NCI-H82 treated with DMSO at 0.1 percent for 48 hours (cell line): Measurements from ENCODE around the gene TSPAN11.
"Not testable (repeated sequence)": the region's sequence is repeated elsewhere in the genome, so short reads cannot be mapped to it uniquely, and the experiment has no call there.

Experiments used
- DNase-seq: peaks from one replicate; lab custom pipeline; 2025; ENCODE audit not compliant: unreplicated experiment; lab: John Stamatoyannopoulos, UW

TSPAN11 gene

GRCh38 chr12:31000751-31001150 is 74.2 kb downstream of the TSPAN11 start:
- DNase-seq: no peak

- no peak for DNase-seq
Observed at GRCh38 chr12:31001581-31002360, 75.2 kb downstream of the TSPAN11 start.

- DNase-seq: no peak
Observed at GRCh38 chr12:31002361-31002725, 75.8 kb downstream of the TSPAN11 start.

- DNase-seq: no peak
Observed at GRCh38 chr12:31002999-31003398, 76.5 kb downstream of the TSPAN11 start.

GRCh38 chr12:31003861-31004640 is 77.5 kb downstream of the TSPAN11 start:
- DNase-seq: no peak

GRCh38 chr12:31004666-31005065 is 78.1 kb downstream of the TSPAN11 start:
- DNase-seq: no peak

GRCh38 chr12:31005256-31005943 is 78.9 kb downstream of the TSPAN11 start:
- no peak for DNase-seq

- no peak for DNase-seq
Observed at GRCh38 chr12:31005944-31006361, 79.4 kb downstream of the TSPAN11 start.

GRCh38 chr12:31006416-31007152 is 80.0 kb downstream of the TSPAN11 start:
- no peak for DNase-seq

- no peak for DNase-seq
Observed at GRCh38 chr12:31007153-31007495, 80.6 kb downstream of the TSPAN11 start.

GRCh38 chr12:31007636-31008175 is 81.2 kb downstream of the TSPAN11 start:
- no peak for DNase-seq

GRCh38 chr12:31008241-31008761 is 81.8 kb downstream of the TSPAN11 start:
- DNase-seq: no peak

GRCh38 chr12:31008961-31009840 is 82.7 kb downstream of the TSPAN11 start:
- DNase-seq: peak; percentile 38

GRCh38 chr12:31009976-31010375 is 83.4 kb downstream of the TSPAN11 start:
- DNase-seq: no peak

- no peak for DNase-seq
Observed at GRCh38 chr12:31011336-31011735, 84.8 kb downstream of the TSPAN11 start.

- no peak for DNase-seq
Observed at GRCh38 chr12:31011746-31012566, 85.4 kb downstream of the TSPAN11 start.

- DNase-seq: not testable (repeated sequence)
Observed at GRCh38 chr12:31012567-31012891, 86.0 kb downstream of the TSPAN11 start.

GRCh38 chr12:31015215-31015614 is 88.7 kb downstream of the TSPAN11 start:
- no peak for DNase-seq

GRCh38 chr12:31016057-31016456 is 89.5 kb downstream of the TSPAN11 start:
- no peak for DNase-seq
